T-helper 1 cell (primary cell): ENCODE measurements around the gene PPARA.
A peak's percentile ranks its signal among the peaks of the same experiment; 100 is the strongest.
"Not testable (repeated sequence)": the region's sequence is repeated elsewhere in the genome, so short reads cannot be mapped to it uniquely, and the experiment has no call there.

ENCODE experiments used
- DNase-seq, 5 donors: peaks; one replicate each; pipeline ENCODE4 v3.0.0-alpha.2; 2012 to 2020

The PPARA gene

GRCh38 chr22:46176508-46177003, 26.2 kb downstream of the PPARA start:
- DNase-seq = no peak

GRCh38 chr22:46178755-46179505, 28.6 kb downstream of the PPARA start:
- DNase-seq = no peak

- DNase-seq = no peak
Measured at GRCh38 chr22:46179748-46180147, 29.4 kb downstream of the PPARA start.

- DNase-seq = no peak
Measured at GRCh38 chr22:46180370-46181137, 30.2 kb downstream of the PPARA start.

- no peak for DNase-seq
Measured at GRCh38 chr22:46183733-46184132, 33.4 kb downstream of the PPARA start.

GRCh38 chr22:46185283-46185682, 35.0 kb downstream of the PPARA start:
- no peak for DNase-seq

- DNase-seq = no peak
Measured at GRCh38 chr22:46187862-46188261, 37.5 kb downstream of the PPARA start.

- no peak for DNase-seq
Measured at GRCh38 chr22:46192210-46192993, 42.1 kb downstream of the PPARA start.

GRCh38 chr22:46193898-46194310, 43.6 kb downstream of the PPARA start:
- DNase-seq = no peak

- DNase-seq = no peak
Measured at GRCh38 chr22:46195487-46196165, 45.3 kb downstream of the PPARA start.

- no peak for DNase-seq
Measured at GRCh38 chr22:46196278-46196677, 46.0 kb downstream of the PPARA start.

- no peak for DNase-seq
Measured at GRCh38 chr22:46198274-46198673, 47.9 kb downstream of the PPARA start.

- DNase-seq = not testable (repeated sequence)
Measured at GRCh38 chr22:46198806-46199205, 48.5 kb downstream of the PPARA start.

GRCh38 chr22:46201059-46201757, 50.9 kb downstream of the PPARA start:
- no peak for DNase-seq

GRCh38 chr22:46202897-46203600, 52.7 kb downstream of the PPARA start:
- DNase-seq = no peak

- no peak for DNase-seq
Measured at GRCh38 chr22:46203601-46203980, 53.3 kb downstream of the PPARA start.

- no peak for DNase-seq
Measured at GRCh38 chr22:46209262-46209661, 58.9 kb downstream of the PPARA start.

- DNase-seq = no peak
Measured at GRCh38 chr22:46212195-46212594, 61.9 kb downstream of the PPARA start.

GRCh38 chr22:46213052-46213451, 62.7 kb downstream of the PPARA start:
- peak in 1 of 5 donors; percentile 42 for DNase-seq

GRCh38 chr22:46214149-46214548, 63.8 kb downstream of the PPARA start:
- DNase-seq = no peak

- DNase-seq = no peak
Measured at GRCh38 chr22:46214616-46215015, 64.3 kb downstream of the PPARA start.
